ENCODE results near the gene TMEM63A.
"Not testable (repeated sequence)": the region's sequence is repeated elsewhere in the genome, so short reads cannot be mapped to it uniquely, and the experiment has no call there.

Gene TMEM63A

GRCh38 chr1:225881959-225882693 is at the start of gene TMEM63A:
Gene TMEM63A (minus strand): TSS chr1:225882380. CDS start chr1:225877580, 4,800 bp downstream.
- DNase-seq (ENCODE audit: low read depth): peak; percentile 58

- DNase-seq (ENCODE audit: low read depth): no peak
Measured at GRCh38 chr1:225931270-225932136, 49.3 kb upstream of the TMEM63A start.

- DNase-seq (ENCODE audit: low read depth): no peak
Measured at GRCh38 chr1:225930566-225930965, 48.4 kb upstream of the TMEM63A start.

- not testable (repeated sequence) for DNase-seq (ENCODE audit: low read depth)
Measured at GRCh38 chr1:225929462-225929861, 47.3 kb upstream of the TMEM63A start.

DNA sequence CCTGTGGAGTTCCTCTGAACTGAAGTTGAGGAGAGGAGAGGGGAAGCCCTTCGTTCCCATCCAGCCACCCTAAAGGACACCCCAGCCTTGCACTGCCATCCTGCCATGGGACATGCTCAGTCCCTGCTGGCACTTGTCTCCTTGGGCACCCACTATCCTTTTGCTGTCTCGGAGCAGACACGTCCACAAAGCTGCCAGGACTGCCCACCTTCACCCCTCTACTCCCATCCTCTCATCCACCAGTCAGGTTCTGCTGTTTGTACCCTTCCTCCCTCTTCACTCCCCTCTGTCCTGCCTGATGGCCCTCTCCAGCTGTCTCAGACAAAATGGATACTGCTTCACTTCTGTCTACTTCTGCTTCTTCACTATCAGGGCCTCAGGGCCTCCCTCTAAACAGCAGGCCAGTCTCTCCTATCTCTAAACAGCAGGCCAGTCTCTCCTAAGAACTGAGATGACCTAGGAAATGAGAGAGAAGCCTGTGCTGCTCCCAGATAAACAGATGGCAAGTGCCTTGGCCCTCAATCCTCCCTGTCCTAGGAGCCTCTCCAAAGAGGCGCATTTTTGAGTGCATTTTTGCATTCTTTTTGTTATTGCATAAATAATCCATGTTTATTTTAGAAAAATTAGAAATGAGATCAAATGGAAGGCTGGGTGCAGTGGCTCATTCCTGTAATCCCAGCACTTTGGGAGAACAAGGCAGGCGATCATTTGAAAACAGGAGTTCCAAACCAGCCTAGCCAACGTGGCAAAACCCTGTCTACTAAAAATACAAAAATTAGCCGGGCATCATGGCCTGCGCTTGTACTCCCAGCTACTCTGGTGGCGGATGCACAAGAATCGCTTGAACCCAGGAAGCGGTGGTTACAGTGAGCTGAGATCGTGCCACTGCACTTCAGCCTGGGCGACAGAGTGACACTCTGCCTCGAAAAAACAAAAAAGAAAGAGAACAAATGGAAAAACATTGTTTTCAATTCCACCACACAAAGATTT is 46.3 kb upstream of the TMEM63A start:
- DNase-seq (ENCODE audit: low read depth): no peak

GRCh38 chr1:225926551-225927113 is 44.5 kb upstream of the TMEM63A start:
- DNase-seq (ENCODE audit: low read depth): no peak

GRCh38 chr1:225923692-225924555 is 41.7 kb upstream of the TMEM63A start, which contains the start of gene PYCR2:
Gene PYCR2 (minus strand): TSS chr1:225924250. CDS start chr1:225924110, 140 bp downstream.
- peak; percentile 94 for DNase-seq (ENCODE audit: low read depth)

GRCh38 chr1:225923381-225923691 is 41.2 kb upstream of the TMEM63A start:
- no peak for DNase-seq (ENCODE audit: low read depth)

DNA sequence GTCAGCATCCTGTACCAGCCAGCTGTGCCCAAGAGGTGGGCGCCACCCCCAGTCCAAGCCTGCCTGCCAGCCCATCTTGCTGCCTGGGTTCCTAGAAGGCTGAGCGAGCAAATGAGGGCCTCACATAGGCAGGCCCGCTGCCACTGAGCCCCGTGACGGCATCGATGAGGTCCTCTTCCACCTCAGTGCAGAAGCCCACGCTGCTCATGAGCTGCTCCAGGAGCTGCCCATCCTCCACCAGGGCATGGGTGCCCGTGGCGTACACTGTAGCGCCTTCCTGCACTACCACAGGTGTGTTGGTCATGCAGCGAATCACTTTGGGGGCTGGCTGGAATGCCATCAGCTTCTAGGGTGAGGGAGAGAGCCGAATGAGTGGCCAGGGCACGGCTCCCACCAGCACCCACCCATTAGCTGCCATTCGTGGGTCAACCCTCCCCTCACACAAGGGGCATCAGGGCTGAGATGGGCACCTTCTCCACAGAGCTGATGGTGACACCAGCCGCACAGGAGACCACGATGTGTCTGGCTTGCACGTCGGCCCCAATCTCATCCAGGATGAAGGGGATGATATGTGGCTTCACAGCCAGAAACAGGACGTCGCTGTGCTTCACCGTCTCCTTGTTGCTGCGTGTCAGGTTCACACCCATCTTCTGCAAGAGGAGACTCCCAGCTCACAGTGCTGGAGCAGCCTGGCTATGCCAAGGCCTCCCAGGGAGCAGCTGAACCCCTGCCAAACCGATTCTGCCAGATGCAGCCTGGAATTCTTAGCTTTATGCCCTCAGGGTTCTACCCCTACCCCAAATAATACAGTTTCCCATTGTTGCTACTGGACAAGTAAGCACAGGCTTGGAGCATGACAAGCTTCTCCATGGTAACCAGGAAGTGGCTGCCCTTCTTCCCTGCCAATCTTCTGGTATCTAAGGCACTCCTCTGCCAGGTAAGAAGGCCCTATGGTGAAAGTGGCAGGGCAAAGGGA is 39.8 kb upstream of the TMEM63A start:
- DNase-seq (ENCODE audit: low read depth): no peak

- peak; percentile 85 for DNase-seq (ENCODE audit: low read depth)
Measured at GRCh38 chr1:225919906-225920305, 37.7 kb upstream of the TMEM63A start.

- DNase-seq (ENCODE audit: low read depth): no peak
Measured at GRCh38 chr1:225918280-225918679, 36.1 kb upstream of the TMEM63A start.

- DNase-seq (ENCODE audit: low read depth): no peak
Measured at GRCh38 chr1:225917536-225917935, 35.4 kb upstream of the TMEM63A start.

DNA sequence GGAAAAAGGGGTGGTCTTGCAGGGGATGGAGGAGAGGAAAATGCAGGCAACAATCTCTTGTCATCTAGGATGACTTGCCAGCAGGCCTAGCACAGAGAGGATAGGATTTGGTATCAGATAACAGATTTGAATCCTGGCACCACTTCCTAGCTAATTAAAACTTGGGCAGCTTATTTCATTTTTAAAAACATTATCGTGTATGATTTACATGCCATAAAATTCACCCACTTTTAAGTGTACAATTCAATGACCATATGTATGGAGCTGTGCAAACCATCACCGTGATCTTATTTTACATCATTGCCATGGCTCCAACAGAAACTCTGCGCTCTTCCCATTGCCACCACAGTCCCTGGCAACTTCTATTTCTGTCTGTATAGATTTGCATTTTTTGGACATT is 34.9 kb upstream of the TMEM63A start:
- no peak for DNase-seq (ENCODE audit: low read depth)

DNA sequence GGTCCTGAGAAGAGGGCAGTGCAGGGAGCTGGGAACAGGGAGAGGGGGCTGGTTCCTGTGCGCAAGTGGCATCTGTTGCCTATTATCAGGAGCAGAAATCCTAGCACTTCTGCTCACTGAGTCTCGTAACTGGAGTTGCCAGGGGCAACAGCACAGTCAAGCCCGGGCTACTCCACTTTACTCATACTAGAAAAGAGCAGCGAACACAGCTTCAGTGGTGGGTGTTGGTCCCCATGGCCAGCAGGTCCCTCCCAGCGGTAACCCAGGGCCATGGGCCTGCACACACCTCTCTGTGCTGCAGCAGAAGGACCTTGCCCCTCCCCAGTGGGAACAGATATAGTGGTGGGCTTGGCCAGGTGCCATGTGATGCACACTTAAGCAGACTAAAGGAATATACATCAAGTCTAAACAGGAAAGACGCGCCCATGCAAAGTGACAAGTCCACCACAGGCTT is 33.4 kb upstream of the TMEM63A start:
- no peak for DNase-seq (ENCODE audit: low read depth)

- no peak for DNase-seq (ENCODE audit: low read depth)
Measured at GRCh38 chr1:225914947-225915346, 32.8 kb upstream of the TMEM63A start.

DNA sequence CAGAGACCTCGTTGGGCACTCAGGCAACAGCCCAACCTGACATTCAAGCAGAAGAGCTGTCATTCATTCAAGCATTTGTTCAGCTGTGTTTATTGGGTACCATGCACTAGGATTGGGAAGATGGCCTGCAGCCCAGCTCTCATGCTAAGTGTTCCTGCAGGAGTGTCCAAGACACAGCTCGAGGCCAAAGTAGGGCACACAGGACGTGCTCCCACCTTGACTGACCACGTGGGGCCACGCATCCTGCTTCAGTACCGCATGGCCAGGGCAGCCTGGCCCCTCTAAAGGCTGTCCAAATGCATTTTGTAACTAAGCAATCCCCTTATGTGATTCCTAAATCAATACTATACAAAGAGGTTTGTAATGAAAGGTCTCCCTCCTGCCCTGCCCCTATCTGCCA is 32.2 kb upstream of the TMEM63A start:
- no peak for DNase-seq (ENCODE audit: low read depth)

GRCh38 chr1:225911191-225912130 is 29.3 kb upstream of the TMEM63A start:
- DNase-seq (ENCODE audit: low read depth): no peak

- DNase-seq (ENCODE audit: low read depth): no peak
Measured at GRCh38 chr1:225909477-225909876, 27.3 kb upstream of the TMEM63A start.

Data from GM04504 (cell line).